ENCODE data around the gene ZNF628.

GRCh38 chr19:55481148-55481793 is 4.9 kb downstream of the ZNF628 start:
- TF ChIP-seq CTCF (IDR thresholded peaks at IDR 0.05) = no peak
- TF ChIP-seq REST (IDR thresholded peaks at IDR 0.05; ENCODE audit: insufficient read depth in 1 of 2, low read depth in 2 of 2, low read length in 1 of 2) = no peak
- TF ChIP-seq POLR2AphosphoS5 (IDR thresholded peaks at IDR 0.05; ENCODE audit: low read depth, low read length) = no peak
